GM18526 (cell line): Measurements from ENCODE around the gene AKR1C3.

Experiments
- POLR2A ChIP-seq: IDR thresholded peaks from 3 replicates; pipeline ENCODE4 v1.6.1; 2011; ENCODE audit not compliant: insufficient read length; ENCODE audit errors: extremely low read depth

Gene AKR1C3

DNA sequence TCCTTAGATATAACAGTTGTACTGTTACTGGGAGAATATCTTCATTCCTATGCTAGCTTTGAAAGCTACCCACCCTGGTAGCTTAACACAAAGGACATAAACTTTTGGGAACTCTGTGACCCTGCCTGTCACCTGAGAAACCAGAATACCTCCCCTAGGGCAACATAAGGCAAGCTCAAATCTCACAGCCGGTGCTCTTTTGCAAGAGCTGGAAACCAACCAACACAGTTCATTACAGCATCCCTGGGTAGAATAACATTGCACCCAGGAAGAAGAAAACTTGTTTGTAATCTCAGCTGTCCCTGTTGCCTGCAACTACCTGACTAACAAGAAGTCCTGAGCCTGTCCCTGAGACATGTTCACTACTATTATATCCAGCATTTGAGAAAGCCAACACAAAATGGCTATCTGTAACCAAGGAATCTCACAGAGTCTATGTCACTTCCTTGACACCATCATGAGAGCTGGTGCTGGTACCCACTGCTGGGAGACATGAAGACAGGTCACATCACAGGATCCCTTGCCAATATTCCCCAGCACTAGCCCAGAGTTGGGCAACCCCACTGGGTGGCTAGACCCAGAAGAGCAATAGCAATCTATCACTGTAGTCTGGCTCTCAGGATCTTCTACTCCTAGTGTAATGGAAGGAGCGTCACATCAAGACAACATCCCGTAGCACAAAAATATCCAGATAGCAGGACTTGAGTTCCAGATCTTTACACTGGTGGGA is 31.3 kb downstream of the AKR1C3 start:
- TF ChIP-seq POLR2A: no peak

DNA sequence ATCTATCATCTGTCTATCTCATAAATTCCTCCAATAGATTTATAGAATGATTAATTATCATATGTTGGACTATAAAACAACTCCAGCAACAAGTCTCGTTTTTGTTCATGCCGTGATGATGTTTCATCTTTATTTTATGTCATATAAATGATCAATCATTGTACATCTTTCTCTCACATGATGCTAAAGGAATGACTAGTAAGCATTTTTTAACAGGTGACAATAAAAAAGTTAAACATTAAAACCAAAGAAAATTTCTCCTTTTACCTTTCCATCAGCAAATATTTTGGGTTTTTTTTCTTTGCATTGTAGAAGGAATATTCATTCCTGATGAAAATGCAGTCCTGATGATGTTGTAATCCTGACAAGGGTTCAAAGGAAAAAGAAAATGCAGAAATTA is 41.4 kb downstream of the AKR1C3 start:
- TF ChIP-seq POLR2A: no peak

DNA sequence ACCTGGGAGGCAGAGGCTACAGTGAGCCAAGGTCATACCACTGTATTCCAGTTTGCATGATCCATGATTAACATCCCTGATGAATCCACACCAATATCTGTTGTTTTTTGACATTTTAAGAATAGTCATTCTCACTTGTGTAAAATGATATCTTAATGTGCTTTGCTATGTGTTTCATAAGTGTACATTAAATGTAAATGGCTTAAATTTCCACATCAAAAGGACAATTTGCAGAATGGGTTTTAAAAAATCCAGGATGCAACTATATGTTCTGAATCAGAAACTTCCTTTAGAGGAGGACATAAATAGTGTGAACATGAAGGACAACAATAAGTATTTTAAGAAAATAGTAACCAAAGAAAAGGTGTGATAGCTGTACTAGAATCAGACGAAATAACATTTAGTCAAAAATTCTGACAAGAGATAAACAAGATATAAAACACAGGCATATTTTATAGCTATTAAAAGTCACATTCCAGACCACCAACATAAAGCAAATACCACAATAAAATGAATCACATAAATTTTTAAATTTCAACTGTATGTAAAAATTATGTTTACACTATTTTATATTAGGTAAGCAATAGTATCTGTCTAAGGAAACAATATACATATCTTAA is 42.4 kb downstream of the AKR1C3 start:
- TF ChIP-seq POLR2A: no peak

DNA sequence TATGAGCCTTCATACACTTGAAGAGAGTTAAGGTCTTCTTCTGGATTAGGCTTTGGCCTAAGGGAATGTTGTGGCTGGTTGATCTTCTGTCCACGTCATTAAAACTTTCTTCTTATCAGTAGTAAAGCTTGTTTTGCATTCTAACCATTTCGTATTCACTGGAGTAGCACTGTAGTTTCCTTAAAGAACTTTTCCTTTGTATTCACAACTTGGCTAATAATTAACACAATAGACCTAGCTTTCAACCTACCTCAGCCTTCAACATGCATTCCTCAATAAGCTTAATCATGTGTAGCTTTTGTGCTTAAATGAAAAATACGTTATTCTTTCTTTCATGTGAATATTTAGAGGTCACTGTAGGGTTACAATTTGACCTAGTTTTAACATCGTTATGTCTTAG is 48.0 kb downstream of the AKR1C3 start:
- TF ChIP-seq POLR2A: no peak

DNA sequence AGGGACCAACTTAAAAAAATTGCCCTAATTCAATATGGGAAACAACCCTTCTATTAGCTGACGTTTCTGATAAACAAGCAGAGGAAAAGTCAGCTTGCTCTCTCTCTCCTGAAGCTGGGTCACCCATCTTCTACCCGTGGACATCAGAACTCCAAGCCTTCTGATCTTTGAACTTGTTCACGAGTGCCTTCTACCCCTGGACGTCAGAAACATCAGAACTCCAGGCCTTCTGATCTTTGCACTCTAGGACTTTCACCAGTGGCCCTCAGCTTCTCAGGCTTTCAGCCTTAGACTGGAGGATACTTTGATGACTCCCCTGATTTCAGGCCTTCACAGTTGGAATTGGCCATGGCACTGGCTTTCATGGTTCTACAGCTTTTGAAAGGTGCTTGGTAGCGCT is 48.9 kb downstream of the AKR1C3 start:
- TF ChIP-seq POLR2A: no peak

DNA sequence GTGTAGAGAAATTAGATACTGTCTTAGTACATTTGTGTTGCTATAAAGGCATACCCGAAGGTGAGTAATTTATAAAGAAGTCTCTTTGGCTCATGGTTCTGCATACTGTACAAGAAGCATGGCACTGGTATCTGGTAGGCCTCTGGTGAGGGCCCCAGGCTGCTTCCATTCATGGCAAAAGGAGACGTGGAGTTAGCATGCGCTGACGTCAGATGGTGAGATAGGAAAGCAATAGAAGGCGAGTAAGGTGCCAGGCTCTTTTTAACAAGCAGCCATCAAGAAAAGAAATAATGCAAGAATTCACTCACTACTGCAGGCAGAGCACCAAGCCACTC is 52.7 kb downstream of the AKR1C3 start:
- no peak for TF ChIP-seq POLR2A

DNA sequence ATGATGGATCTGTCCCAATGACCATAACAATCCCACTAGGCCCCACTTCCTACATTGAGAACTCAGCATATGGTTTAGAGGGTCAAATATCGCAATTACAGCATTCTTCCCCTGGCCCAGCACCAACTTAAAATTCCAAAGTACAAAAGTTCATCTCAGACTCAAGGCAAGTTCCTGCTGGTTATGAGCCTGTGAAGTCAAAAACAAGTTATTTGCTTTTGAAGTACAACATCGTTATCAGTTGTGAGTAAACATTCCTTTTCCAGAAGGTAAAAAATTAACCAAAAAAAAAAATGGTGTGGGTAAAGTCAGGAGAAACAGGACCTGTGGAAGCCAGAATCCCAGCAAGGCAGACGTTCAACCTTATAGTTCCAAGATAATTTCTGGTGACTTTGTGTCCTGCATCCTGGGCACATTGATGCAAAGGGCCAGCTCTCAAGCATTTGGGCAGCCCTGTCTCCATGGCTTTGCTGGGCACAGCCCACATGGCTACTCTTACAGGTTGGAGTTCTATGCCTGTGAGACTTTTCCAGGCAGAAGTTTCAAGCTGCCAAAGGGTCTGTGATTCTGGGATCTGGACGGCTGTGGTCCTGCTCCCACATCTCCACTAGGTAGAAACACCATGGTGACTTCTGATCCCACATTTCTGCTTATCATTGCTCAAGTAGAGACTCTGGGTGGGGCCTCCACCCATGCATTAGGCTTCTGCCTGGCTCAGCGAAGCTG is 53.2 kb downstream of the AKR1C3 start:
- no peak for TF ChIP-seq POLR2A

DNA sequence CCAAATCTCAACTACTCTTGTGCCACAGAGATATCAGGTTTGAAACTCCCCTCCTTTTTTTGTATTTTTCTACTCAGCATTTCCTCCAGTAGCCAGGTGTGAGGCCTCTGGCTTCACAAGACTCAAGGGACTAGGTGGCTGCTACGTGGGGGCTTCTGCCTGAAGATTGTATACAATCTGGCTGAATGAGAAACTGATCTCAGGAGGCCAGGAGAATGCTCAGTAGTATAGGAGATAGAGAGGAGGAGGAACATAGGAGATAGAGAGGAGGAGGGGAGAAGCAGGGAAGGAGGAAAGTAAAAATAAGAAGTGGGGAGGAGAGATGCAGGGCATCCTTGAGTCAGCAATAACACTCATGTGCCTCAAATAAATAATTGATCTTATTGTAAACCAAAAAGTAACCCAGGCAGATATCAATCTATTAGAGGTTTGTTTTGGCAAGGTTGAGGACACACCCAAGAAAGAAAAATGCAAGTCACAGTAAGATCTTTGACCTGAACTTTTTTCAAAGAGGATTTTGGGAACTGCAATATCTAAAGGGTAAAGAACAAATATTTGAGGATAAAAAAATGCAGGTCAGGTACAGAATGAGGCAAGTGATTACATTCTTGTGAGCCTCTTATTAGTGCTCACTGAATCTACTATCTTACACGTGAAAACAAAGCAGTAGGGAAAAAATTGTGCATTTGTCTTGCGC is 53.9 kb downstream of the AKR1C3 start:
- no peak for TF ChIP-seq POLR2A

DNA sequence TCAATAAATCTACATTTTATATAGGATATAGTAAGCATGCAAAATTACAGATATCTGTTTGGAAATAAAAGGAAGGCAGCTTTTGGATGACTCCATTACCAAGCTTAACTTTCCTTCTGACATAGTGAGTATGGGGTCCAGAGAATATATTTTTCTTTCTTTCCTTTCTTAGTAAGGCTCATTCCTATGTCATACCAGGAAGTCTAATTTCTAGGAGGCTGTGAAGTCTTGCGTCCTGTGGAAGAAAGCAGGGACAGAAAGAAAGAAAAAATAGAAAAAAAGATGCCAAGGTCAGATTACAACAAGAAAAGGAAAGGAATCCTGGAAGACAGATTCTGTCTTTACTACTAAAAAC is 54.4 kb downstream of the AKR1C3 start:
- no peak for TF ChIP-seq POLR2A

DNA sequence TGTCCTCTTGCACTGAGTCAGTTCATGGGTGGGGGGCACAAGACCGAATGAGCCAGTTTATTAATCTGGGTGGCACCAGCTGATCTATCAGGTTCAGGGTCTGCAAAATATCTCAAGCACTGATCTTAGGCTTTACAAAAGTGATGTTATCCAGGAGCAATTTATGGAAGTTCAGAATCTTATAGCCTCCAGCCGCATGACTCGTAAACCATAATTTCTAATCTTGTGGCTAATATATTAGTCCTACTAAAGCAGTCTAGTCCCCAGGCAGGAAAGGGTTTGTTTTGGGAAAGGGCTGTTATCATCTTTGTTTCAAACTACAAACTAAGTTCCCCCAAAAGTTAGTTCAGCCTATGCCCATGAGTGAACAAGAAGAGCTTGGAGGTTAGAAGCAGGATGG is 56.9 kb downstream of the AKR1C3 start:
- no peak for TF ChIP-seq POLR2A

DNA sequence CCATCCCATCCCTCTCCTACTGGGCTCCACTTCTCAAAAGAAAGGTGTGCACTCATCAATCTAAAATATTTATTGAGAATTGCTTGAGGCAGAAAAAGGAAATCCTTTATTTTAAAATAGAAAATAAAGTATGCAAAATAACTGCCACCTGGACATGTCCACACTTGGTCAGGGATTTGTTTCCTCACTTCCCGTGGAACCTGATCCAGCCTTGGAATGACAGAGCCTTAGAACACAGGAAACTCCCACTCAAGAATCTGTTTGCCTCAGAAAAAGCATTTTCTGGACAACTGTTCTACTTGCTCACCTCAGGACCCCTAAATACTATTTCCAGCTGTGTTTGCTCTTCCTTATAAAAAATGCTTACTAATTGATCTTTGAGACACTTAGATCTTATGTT is 61.7 kb downstream of the AKR1C3 start:
- TF ChIP-seq POLR2A: no peak
